Stomach (tissue), 4 donors: ENCODE results near the gene GPR63.

ENCODE experiments used
- POLR2A ChIP-seq, 4 donors: fragments of 450-650 bp; IDR thresholded peaks; one replicate each; pipeline ENCODE4 v1.6.1; 2016; ENCODE audit warnings: antibody characterized with exemption in 4 of 4, control low read depth in 2 of 4, mild to moderate bottlenecking in 1 of 4, moderate library complexity in 1 of 4
- POLR2AphosphoS5 ChIP-seq, 3 donors: sonication (generic); formaldehyde crosslinking; IDR thresholded peaks; one replicate each; pipeline ENCODE4 v1.6.1; 2016; ENCODE audit warnings: antibody characterized with exemption in 3 of 3
- TF ChIP-seq, protein P1 (sequence below), 7 experiments: fragments of 450-650 bp in 4 of 7; fragments of 200-600 bp in 3 of 7; sonication (generic) in 3 of 7; IDR thresholded peaks; one replicate each; pipeline ENCODE4 v1.5.1; 2016 to 2019; ENCODE audit warnings: antibody characterized with exemption in 7 of 7, control low read depth in 2 of 7, mild to moderate bottlenecking in 1 of 7

- TF ChIP-seq POLR2AphosphoS5 (IDR thresholded peaks at IDR 0.05) (no peak), POLR2A (IDR thresholded peaks at IDR 0.05) (no peak)
- TF ChIP-seq, protein P1, sequence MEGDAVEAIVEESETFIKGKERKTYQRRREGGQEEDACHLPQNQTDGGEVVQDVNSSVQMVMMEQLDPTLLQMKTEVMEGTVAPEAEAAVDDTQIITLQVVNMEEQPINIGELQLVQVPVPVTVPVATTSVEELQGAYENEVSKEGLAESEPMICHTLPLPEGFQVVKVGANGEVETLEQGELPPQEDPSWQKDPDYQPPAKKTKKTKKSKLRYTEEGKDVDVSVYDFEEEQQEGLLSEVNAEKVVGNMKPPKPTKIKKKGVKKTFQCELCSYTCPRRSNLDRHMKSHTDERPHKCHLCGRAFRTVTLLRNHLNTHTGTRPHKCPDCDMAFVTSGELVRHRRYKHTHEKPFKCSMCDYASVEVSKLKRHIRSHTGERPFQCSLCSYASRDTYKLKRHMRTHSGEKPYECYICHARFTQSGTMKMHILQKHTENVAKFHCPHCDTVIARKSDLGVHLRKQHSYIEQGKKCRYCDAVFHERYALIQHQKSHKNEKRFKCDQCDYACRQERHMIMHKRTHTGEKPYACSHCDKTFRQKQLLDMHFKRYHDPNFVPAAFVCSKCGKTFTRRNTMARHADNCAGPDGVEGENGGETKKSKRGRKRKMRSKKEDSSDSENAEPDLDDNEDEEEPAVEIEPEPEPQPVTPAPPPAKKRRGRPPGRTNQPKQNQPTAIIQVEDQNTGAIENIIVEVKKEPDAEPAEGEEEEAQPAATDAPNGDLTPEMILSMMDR (IDR thresholded peaks at IDR 0.05) = no peak
Measured at GRCh38 chr6:96812077-96812703, 25.1 kb downstream of the GPR63 start.
